Adrenal gland (tissue), 12 donors: ENCODE results near the gene SLC22A12. TPM values are rescaled to one million over a fixed set of nuclear protein-coding genes. Genes with fewer than 3 reads are reported as not detected.

ENCODE experiments used
- DNase-seq, 7 donors: peaks; one replicate each; pipeline ENCODE4 v3.0.0-alpha.2; 2019 to 2020
- H3K27ac ChIP-seq, 5 donors: fragments of 200-600 bp; sonication (generic) in 4 of 5; 1 replicate in 3 of 5; 2 replicates in 2 of 5; pipeline versions ENCODE4 v1.5.1 to v1.8.0; 2016 to 2020; ENCODE audit warnings: mild to moderate bottlenecking in 1 of 5
- H3K27me3 ChIP-seq: fragments of 200-600 bp; 2 replicates; pipeline ENCODE4 v1.8.0; 2021
- H3K36me3 ChIP-seq, 2 donors: fragments of 200-600 bp; replicated peaks in 1 of 2; 1 replicate in 1 of 2; 2 replicates in 1 of 2; pipeline versions ENCODE4 v1.5.1 to v1.8.0; 2018 to 2022
- H3K4me1 ChIP-seq, 2 donors: fragments of 200-600 bp; replicated peaks in 1 of 2; 1 replicate in 1 of 2; 2 replicates in 1 of 2; pipeline versions ENCODE4 v1.5.1 to v1.8.0; 2018 to 2021
- H3K4me3 ChIP-seq, 4 donors: fragments of 200-600 bp; sonication (generic) in 3 of 4; one replicate each; pipeline ENCODE4 v1.5.1; 2016 to 2018
- H3K9me3 ChIP-seq, 3 donors: fragments of 200-600 bp; sonication (generic) in 1 of 3; replicated peaks in 1 of 3; 1 replicate in 2 of 3; 2 replicates in 1 of 3; pipeline versions ENCODE4 v1.5.1 to v1.8.0; 2016 to 2021
- POLR2A ChIP-seq, 2 donors: fragments of 450-650 bp; IDR thresholded peaks; one replicate each; pipeline ENCODE4 v1.6.1; 2017; ENCODE audit warnings: antibody characterized with exemption in 2 of 2, mild to moderate bottlenecking in 2 of 2, moderate library complexity in 1 of 2
- WGBS, 4 donors: extraction: QIAGEN DNeasy Blood & Tissue Kit in 2 of 4; methylation state at CpG; one replicate each; pipeline versions ENCODE4 v1.1.5 to v1.1.7; 2013 to 2017; 5-methylcytosine and 5-hydroxymethylcytosine counted together
- intact Hi-C, 2 donors: fragments of 100-400 bp; cut with DNase I; formaldehyde crosslinking; loops; one replicate each; pipeline versions ENCODE4 v1.14.1 to v1.15.0; 2022 to 2023
- polyA plus RNA-seq, 3 donors: library from polyadenylated mRNA; stranded (reverse); fragments of 200-250 nt in 2 of 3; fragments of 350-450 nt in 1 of 3; fragmentation: Illumina TruSeq in 1 of 3; extraction: RNeasy Lipid Tissue Mini Kit (QIAGEN cat#74804) in 1 of 3; gene quantifications; one replicate each; pipeline ENCODE4 v1.2.3, GENCODE V29; 2013 to 2014
- total RNA-seq, 9 donors: library from RNA; depleted of rRNA in 4 of 9; stranded (reverse); fragments of >200 nt in 4 of 9; fragments of 120-200 nt in 1 of 9; fragmentation: NEBNext Ultra II Directional in 1 of 9; extraction: Animal tissue kit (Norgen Biotek cat#: 25700) in 1 of 9; gene quantifications; one replicate each; pipeline versions ENCODE4 v1.1.0 to v1.2.4, GENCODE V29; 2013 to 2023
- TF ChIP-seq, protein P1 (sequence below), 6 experiments: fragments of 450-650 bp in 4 of 6; fragments of 200-600 bp in 2 of 6; sonication (generic) in 1 of 6; IDR thresholded peaks; 1 replicate in 5 of 6; 2 replicates in 1 of 6; pipeline versions ENCODE4 v1.5.1 to v1.8.0; 2016 to 2021; ENCODE audit warnings: antibody characterized with exemption in 6 of 6, mild to moderate bottlenecking in 2 of 6, moderate library complexity in 1 of 6
- donor health status: healthy with polysubstance abuse.
- donor health status: Bipolar disorder and iron deficiency.
- donor health status: DM: yes; HTN: yes; CAD: no.
- donor health status: DM: no; HTN: no; CAD: no.
- donor health status: DM: no; HTN: no; CAD: no.
- donor health status: DM: yes; HTN: yes; CAD: no.

The SLC22A12 gene
- total and polyA plus RNA-seq, 12 donors: not detected

- DNase-seq: no peak
- peak overlapping the region in 2 of 5 donors; percentile 80 to 90 for H3K27ac ChIP-seq
- intact Hi-C loops: no loop called here
- peaks cover 14 to 31% of the 10 kb centered on the region in 2 donors for H3K4me1 ChIP-seq
- TF ChIP-seq, protein P1, sequence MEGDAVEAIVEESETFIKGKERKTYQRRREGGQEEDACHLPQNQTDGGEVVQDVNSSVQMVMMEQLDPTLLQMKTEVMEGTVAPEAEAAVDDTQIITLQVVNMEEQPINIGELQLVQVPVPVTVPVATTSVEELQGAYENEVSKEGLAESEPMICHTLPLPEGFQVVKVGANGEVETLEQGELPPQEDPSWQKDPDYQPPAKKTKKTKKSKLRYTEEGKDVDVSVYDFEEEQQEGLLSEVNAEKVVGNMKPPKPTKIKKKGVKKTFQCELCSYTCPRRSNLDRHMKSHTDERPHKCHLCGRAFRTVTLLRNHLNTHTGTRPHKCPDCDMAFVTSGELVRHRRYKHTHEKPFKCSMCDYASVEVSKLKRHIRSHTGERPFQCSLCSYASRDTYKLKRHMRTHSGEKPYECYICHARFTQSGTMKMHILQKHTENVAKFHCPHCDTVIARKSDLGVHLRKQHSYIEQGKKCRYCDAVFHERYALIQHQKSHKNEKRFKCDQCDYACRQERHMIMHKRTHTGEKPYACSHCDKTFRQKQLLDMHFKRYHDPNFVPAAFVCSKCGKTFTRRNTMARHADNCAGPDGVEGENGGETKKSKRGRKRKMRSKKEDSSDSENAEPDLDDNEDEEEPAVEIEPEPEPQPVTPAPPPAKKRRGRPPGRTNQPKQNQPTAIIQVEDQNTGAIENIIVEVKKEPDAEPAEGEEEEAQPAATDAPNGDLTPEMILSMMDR (IDR thresholded peaks at IDR 0.05): no peak
- TF ChIP-seq POLR2A (IDR thresholded peaks at IDR 0.05): no peak
- H3K36me3 ChIP-seq: no peaks in the 10 kb centered on the region
- no peak overlapping the region for H3K4me3 ChIP-seq
- no peaks in the 10 kb centered on the region for H3K27me3 ChIP-seq
- H3K9me3 ChIP-seq: no peaks in the 10 kb centered on the region
- WGBS, 4 donors: 72 to 82% (median 75%) methylated on average over 3 to 5 of the region's 5 CpGs
Observed at GRCh38 chr11:64621283-64622019, 30.4 kb downstream of the SLC22A12 start.

GRCh38 chr11:64622681-64623080 lies 31.7 kb downstream of the SLC22A12 start:
- no peaks in the 10 kb centered on the region for H3K36me3 ChIP-seq
- intact Hi-C loops: no loop called here
- TF ChIP-seq, protein P1 (IDR thresholded peaks at IDR 0.05): no peak
- TF ChIP-seq POLR2A (IDR thresholded peaks at IDR 0.05): no peak
- H3K4me1 ChIP-seq: peaks cover 14 to 31% of the 10 kb centered on the region in 2 donors
- H3K27ac ChIP-seq: peak overlapping the region in 1 of 5 donors; percentile 90
- no peak for DNase-seq
- H3K4me3 ChIP-seq: no peak overlapping the region
- no peaks in the 10 kb centered on the region for H3K9me3 ChIP-seq
- H3K27me3 ChIP-seq: no peaks in the 10 kb centered on the region
- WGBS, 4 donors: 91 to 96% (median 93%) methylated on average over 15 to 19 of the region's 19 CpGs

GRCh38 chr11:64624883-64625481 lies 34.0 kb downstream of the SLC22A12 start:
- H3K27ac ChIP-seq: no peak overlapping the region
- H3K9me3 ChIP-seq: no peaks in the 10 kb centered on the region
- TF ChIP-seq, protein P1 (IDR thresholded peaks at IDR 0.05): no peak
- TF ChIP-seq POLR2A (IDR thresholded peaks at IDR 0.05): no peak
- H3K36me3 ChIP-seq: no peaks in the 10 kb centered on the region
- H3K4me3 ChIP-seq: no peak overlapping the region
- intact Hi-C loops: no loop called here
- peaks cover 5 to 17% of the 10 kb centered on the region in 2 donors for H3K4me1 ChIP-seq
- no peaks in the 10 kb centered on the region for H3K27me3 ChIP-seq
- WGBS, 4 donors: 76 to 81% (median 77%) methylated on average over 2 to 4 of the region's 4 CpGs
- no peak for DNase-seq

DNA sequence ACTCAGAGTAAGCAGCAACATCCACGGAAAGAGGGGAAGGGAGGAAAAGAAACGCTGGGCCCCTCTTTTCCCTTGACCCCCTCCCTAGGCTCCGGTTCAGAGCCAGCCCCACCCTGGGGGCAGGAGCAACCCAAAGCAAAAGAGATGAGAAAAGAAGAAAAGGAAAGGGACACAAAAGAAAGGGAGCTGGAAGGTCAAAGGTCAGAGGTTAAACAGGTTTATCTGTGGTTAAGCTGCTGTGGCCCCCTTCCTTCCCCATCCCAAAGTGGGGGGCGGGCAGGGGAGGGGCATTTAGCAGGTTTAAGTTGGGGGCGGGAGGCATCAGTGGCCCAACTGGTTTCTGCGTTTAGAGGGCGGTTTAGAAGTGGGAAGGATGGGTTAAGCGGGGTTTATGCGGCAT lies 35.6 kb downstream of the SLC22A12 start:
- no peak overlapping the region for H3K4me3 ChIP-seq
- H3K27ac ChIP-seq: no peak overlapping the region
- intact Hi-C loops: no loop called here
- H3K9me3 ChIP-seq: no peaks in the 10 kb centered on the region
- no peaks in the 10 kb centered on the region for H3K36me3 ChIP-seq
- TF ChIP-seq, protein P1 (IDR thresholded peaks at IDR 0.05): no peak
- TF ChIP-seq POLR2A (IDR thresholded peaks at IDR 0.05): no peak
- WGBS, 4 donors: 80 to 83% (median 82%) methylated on average over 8 to 9 of the region's 9 CpGs
- H3K4me1 ChIP-seq: peaks cover 0 to under 1% of the 10 kb centered on the region in 2 donors
- DNase-seq: no peak
- H3K27me3 ChIP-seq: no peaks in the 10 kb centered on the region
